Kidney (tissue), 14 donors: ENCODE results near the gene TMEM131. TPM values are rescaled to one million over a fixed set of nuclear protein-coding genes. Genes with fewer than 3 reads are reported as not detected.
A peak's percentile ranks its signal among the peaks of the same experiment; 100 is the strongest.

Experiments used
- DNase-seq, 5 donors: peaks; one replicate each; pipeline ENCODE4 v3.0.0-alpha.2; 2013 to 2020
- FAIRE-seq: peaks from 2 replicates; lab custom pipeline; 2012; peaks lifted over from hg19 to GRCh38; lab: Jason Lieb, UNC
- H3K27ac ChIP-seq, 2 donors: one replicate each; pipeline ENCODE4 v1.7.0; 2013; ENCODE audit warnings: low read depth in 2 of 2, low read length in 2 of 2, inconsistent platforms in 1 of 2
- H3K27me3 ChIP-seq: one replicate; pipeline ENCODE4 v1.7.1; 2013; ENCODE audit warnings: low read length, inconsistent platforms; ENCODE audit not compliant: control insufficient read depth, insufficient read depth
- H3K36me3 ChIP-seq, 3 donors: one replicate each; pipeline versions ENCODE4 v1.7.0 to v1.7.1; 2013; ENCODE audit warnings: low read length in 3 of 3, control low read depth in 1 of 3, inconsistent platforms in 1 of 3; ENCODE audit not compliant: insufficient read depth in 3 of 3, control insufficient read depth in 2 of 3
- H3K4me1 ChIP-seq, 3 donors: one replicate each; pipeline versions ENCODE4 v1.7.0 to v1.7.1; 2013; ENCODE audit warnings: low read length in 3 of 3, inconsistent platforms in 1 of 3, low read depth in 1 of 3; ENCODE audit not compliant: control insufficient read depth in 2 of 3, insufficient read depth in 2 of 3
- H3K4me3 ChIP-seq, 3 donors: one replicate each; pipeline versions ENCODE4 v1.7.0 to v1.8.1; 2013; ENCODE audit warnings: low read length in 3 of 3, control low read depth in 1 of 3, inconsistent platforms in 1 of 3
- H3K9ac ChIP-seq, 3 donors: one replicate each; pipeline versions ENCODE4 v1.7.0 to v1.7.1; 2013; ENCODE audit warnings: low read length in 3 of 3, control low read depth in 1 of 3, inconsistent platforms in 1 of 3
- H3K9me3 ChIP-seq, 3 donors: one replicate each; pipeline versions ENCODE4 v1.7.0 to v1.7.1; 2013; ENCODE audit warnings: low read length in 3 of 3, control low read depth in 1 of 3, inconsistent platforms in 1 of 3; ENCODE audit not compliant: control insufficient read depth in 2 of 3, insufficient read depth in 1 of 3
- intact Hi-C: fragments of 100-400 bp; cut with DNase I; formaldehyde crosslinking; loops from one replicate; pipeline ENCODE4 v1.11.1; 2022
- polyA plus RNA-seq: library from polyadenylated mRNA; stranded (reverse); fragments of 350-450 nt; fragmentation: Illumina TruSeq; extraction: RNeasy Lipid Tissue Mini Kit (QIAGEN cat#74804); gene quantifications from one replicate; pipeline ENCODE4 v1.2.3, GENCODE V29; 2014; ENCODE audit warnings: low read depth, low replicate concordance; ENCODE audit not compliant: insufficient read depth
- total RNA-seq: library from RNA; stranded (reverse); fragmentation: NEBNext Ultra II Directional; extraction: Animal tissue kit (Norgen Biotek cat#: 25700); gene quantifications from one replicate; pipeline ENCODE4 v1.2.1, GENCODE V29; 2021
- TF ChIP-seq, protein P1 (sequence below): IDR thresholded peaks from 3 replicates; pipeline ENCODE4 v1.5.1; 2012; ENCODE audit warnings: mild to moderate bottlenecking, moderate library complexity, borderline replicate concordance; ENCODE audit not compliant: insufficient read depth; ENCODE audit errors: extremely low read depth
- donor health status: control.
- donor health status: control.
- donor health status: control.
- donor health status: control.
- donor health status: control.
- donor health status: DM: yes; HTN: yes; CAD: no.
- donor health status: Normal renal cell carcinoma (clear cell type).

The TMEM131 gene
- total and polyA plus RNA-seq, 2 donors from 2014 or later, result 8.0 to 38.4 TPM

- H3K27me3 ChIP-seq, result no peaks in the 10 kb centered on the region
- H3K4me1 ChIP-seq, result peaks cover 0 to 16% (median 14%) of the 10 kb centered on the region in 3 donors
- no peak overlapping the region for H3K27ac ChIP-seq
- no peak overlapping the region for H3K9ac ChIP-seq
- TF ChIP-seq, protein P1, sequence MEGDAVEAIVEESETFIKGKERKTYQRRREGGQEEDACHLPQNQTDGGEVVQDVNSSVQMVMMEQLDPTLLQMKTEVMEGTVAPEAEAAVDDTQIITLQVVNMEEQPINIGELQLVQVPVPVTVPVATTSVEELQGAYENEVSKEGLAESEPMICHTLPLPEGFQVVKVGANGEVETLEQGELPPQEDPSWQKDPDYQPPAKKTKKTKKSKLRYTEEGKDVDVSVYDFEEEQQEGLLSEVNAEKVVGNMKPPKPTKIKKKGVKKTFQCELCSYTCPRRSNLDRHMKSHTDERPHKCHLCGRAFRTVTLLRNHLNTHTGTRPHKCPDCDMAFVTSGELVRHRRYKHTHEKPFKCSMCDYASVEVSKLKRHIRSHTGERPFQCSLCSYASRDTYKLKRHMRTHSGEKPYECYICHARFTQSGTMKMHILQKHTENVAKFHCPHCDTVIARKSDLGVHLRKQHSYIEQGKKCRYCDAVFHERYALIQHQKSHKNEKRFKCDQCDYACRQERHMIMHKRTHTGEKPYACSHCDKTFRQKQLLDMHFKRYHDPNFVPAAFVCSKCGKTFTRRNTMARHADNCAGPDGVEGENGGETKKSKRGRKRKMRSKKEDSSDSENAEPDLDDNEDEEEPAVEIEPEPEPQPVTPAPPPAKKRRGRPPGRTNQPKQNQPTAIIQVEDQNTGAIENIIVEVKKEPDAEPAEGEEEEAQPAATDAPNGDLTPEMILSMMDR, result no peak
- no peaks in the 10 kb centered on the region for H3K9me3 ChIP-seq
- DNase-seq, result no peak
- no peaks in the 10 kb centered on the region for H3K36me3 ChIP-seq
- FAIRE-seq, result no peak
- intact Hi-C loops, result no loop called here
- H3K4me3 ChIP-seq, result no peak overlapping the region
These were observed 124.5 kb downstream of the TMEM131 start for GRCh38 chr2:97871096-97871780.

DNA sequence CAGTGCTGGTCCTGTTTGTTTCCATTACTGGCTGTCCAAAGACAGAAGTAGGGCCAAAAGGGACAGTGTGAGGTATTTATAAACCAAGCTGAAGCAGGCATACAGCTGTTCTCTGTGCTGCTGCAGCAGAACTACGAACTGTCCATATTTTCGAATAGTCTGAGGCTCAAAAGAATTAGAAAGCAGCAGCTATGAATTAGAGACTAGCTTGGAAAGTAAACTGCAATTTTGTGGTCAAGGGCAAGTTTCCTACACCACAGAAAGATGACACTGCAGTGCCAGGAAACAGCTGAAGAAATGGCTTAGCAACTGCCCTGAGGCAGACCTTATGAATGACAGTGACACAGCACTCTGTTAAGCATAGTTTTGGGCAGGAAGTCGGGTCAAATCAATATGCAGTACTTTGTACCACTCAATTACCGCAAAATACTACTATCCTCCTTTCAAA lies 125.3 kb downstream of the TMEM131 start:
- H3K27ac ChIP-seq, result no peak overlapping the region

DNA sequence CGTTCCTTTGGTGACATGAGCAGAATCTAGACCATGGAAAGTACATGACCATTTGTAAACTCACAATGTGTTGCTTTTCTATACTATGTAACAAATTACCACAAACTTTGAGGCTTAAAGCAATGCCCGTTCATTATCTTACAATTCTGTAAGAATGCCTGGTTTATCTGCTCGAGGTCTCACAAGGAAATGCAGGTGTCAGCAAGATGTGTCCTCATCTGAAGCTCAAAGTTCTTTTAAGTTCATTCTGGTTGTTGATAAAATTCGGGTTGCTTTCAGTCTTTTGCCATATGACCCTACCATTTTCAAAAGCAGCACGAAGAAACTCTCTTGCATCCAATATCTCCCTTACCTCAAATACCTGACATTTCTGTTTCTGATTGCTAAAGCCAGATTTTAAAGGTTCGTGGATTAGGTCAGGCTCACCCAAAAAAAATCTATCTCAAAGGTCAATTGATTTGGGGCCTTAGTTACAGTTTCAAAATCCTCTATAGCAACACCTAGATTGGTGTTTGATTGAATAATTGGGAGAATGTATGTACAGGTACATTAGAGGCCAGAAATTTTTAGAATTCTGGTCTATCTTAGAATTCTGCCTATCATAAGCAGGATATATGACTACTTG lies 125.9 kb downstream of the TMEM131 start:
- Histone ChIP-seq H3K9ac (no peak overlapping the region), H3K36me3 (no peaks in the 10 kb centered on the region), H3K9me3 (no peaks in the 10 kb centered on the region), H3K27ac (no peak overlapping the region), H3K27me3 (no peaks in the 10 kb centered on the region), H3K4me1 (peaks cover 0 to 16% (median 14%) of the 10 kb centered on the region in 3 donors), H3K4me3 (no peak overlapping the region)
- intact Hi-C loops, result no loop called here
- DNase-seq, result no peak
- FAIRE-seq, result no peak
- TF ChIP-seq, protein P1, result no peak

More for the DNA sequence above, 125.3 kb downstream of the TMEM131 start:
- H3K4me3 ChIP-seq, result no peak overlapping the region
- H3K36me3 ChIP-seq, result no peaks in the 10 kb centered on the region
- H3K9ac ChIP-seq, result no peak overlapping the region
- FAIRE-seq (no peak), DNase-seq (peak in 1 of 5 donors; percentile 6)
- H3K27me3 ChIP-seq, result no peaks in the 10 kb centered on the region
- H3K4me1 ChIP-seq, result peaks cover 0 to 16% (median 14%) of the 10 kb centered on the region in 3 donors
- intact Hi-C loops, result no loop called here
- TF ChIP-seq, protein P1, result no peak
- no peaks in the 10 kb centered on the region for H3K9me3 ChIP-seq
